Skeletal muscle satellite cell (primary cell): ENCODE measurements around the gene HKDC1.
A peak's percentile ranks its signal among the peaks of the same experiment; 100 is the strongest.

Source experiments
- H3K27me3 ChIP-seq: 2 replicates; pipeline ENCODE4 v1.7.0; 2013; ENCODE audit warnings: low read length; ENCODE audit not compliant: control insufficient read depth, insufficient read depth
- H3K36me3 ChIP-seq: 2 replicates; pipeline ENCODE4 v1.7.0; 2013; ENCODE audit warnings: mild to moderate bottlenecking, control low read depth, low read length; ENCODE audit not compliant: insufficient read depth
- H3K4me1 ChIP-seq: 2 replicates; pipeline ENCODE4 v1.7.0; 2013; ENCODE audit warnings: low read length; ENCODE audit not compliant: control insufficient read depth, insufficient read depth
- H3K4me2 ChIP-seq: 2 replicates; pipeline ENCODE4 v1.7.0; 2013; ENCODE audit warnings: mild to moderate bottlenecking, low read length
- H3K4me3 ChIP-seq: 2 replicates; pipeline ENCODE4 v1.7.0; 2013; ENCODE audit warnings: low read length
- H3K9ac ChIP-seq: 2 replicates; pipeline ENCODE4 v1.7.0; 2013; ENCODE audit warnings: mild to moderate bottlenecking, low read depth, low read length, moderate library complexity
- H3K9me3 ChIP-seq: replicated peaks from 2 replicates; pipeline ENCODE4 v1.7.0; 2013; ENCODE audit warnings: mild to moderate bottlenecking, control low read depth, low read length

HKDC1 gene

GRCh38 chr10:69201045-69201444 lies 19.1 kb upstream of the HKDC1 start:
- no peaks in the 10 kb centered on the region for H3K4me1 ChIP-seq
- H3K4me2 ChIP-seq: no peak overlapping the region
- no peaks in the 10 kb centered on the region for H3K9me3 ChIP-seq
- H3K36me3 ChIP-seq: peaks cover 28% of the 10 kb centered on the region
- H3K9ac ChIP-seq: no peak overlapping the region
- no peak overlapping the region for H3K4me3 ChIP-seq
- H3K27me3 ChIP-seq: no peaks in the 10 kb centered on the region

- H3K9ac ChIP-seq: no peak overlapping the region
- no peak overlapping the region for H3K4me2 ChIP-seq
- H3K4me1 ChIP-seq: no peaks in the 10 kb centered on the region
- no peak overlapping the region for H3K4me3 ChIP-seq
- no peaks in the 10 kb centered on the region for H3K9me3 ChIP-seq
- H3K27me3 ChIP-seq: no peaks in the 10 kb centered on the region
- peaks cover 37% of the 10 kb centered on the region for H3K36me3 ChIP-seq
Measured at GRCh38 chr10:69202332-69202731, 17.8 kb upstream of the HKDC1 start.

- Histone ChIP-seq H3K9me3 (no peaks in the 10 kb centered on the region), H3K36me3 (peaks cover 36% of the 10 kb centered on the region), H3K4me2 (no peak overlapping the region), H3K4me1 (no peaks in the 10 kb centered on the region), H3K27me3 (no peaks in the 10 kb centered on the region), H3K4me3 (no peak overlapping the region), H3K9ac (no peak overlapping the region)
Measured at GRCh38 chr10:69208761-69209160, 11.4 kb upstream of the HKDC1 start.

GRCh38 chr10:69209787-69210484 lies 10.2 kb upstream of the HKDC1 start:
- no peak overlapping the region for H3K4me2 ChIP-seq
- H3K9ac ChIP-seq: no peak overlapping the region
- H3K4me3 ChIP-seq: no peak overlapping the region
- no peaks in the 10 kb centered on the region for H3K9me3 ChIP-seq
- peaks cover 35% of the 10 kb centered on the region for H3K36me3 ChIP-seq
- no peaks in the 10 kb centered on the region for H3K4me1 ChIP-seq
- H3K27me3 ChIP-seq: no peaks in the 10 kb centered on the region

- peaks cover 26% of the 10 kb centered on the region for H3K36me3 ChIP-seq
- no peak overlapping the region for H3K4me3 ChIP-seq
- no peaks in the 10 kb centered on the region for H3K27me3 ChIP-seq
- H3K9ac ChIP-seq: no peak overlapping the region
- H3K4me2 ChIP-seq: no peak overlapping the region
- peaks cover 5% of the 10 kb centered on the region for H3K4me1 ChIP-seq
- no peaks in the 10 kb centered on the region for H3K9me3 ChIP-seq
Measured at GRCh38 chr10:69211104-69211503, 9.0 kb upstream of the HKDC1 start.

- Histone ChIP-seq H3K4me1 (peaks cover 5% of the 10 kb centered on the region), H3K9me3 (no peaks in the 10 kb centered on the region), H3K27me3 (no peaks in the 10 kb centered on the region), H3K4me3 (no peak overlapping the region), H3K9ac (no peak overlapping the region), H3K36me3 (peaks cover 22% of the 10 kb centered on the region), H3K4me2 (no peak overlapping the region)
Measured at GRCh38 chr10:69211524-69211923, 8.6 kb upstream of the HKDC1 start.

GRCh38 chr10:69213591-69214311 lies 6.4 kb upstream of the HKDC1 start:
- H3K36me3 ChIP-seq: peaks cover 4% of the 10 kb centered on the region
- H3K27me3 ChIP-seq: no peaks in the 10 kb centered on the region
- H3K4me1 ChIP-seq: peaks cover 6% of the 10 kb centered on the region
- H3K4me2 ChIP-seq: no peak overlapping the region
- no peaks in the 10 kb centered on the region for H3K9me3 ChIP-seq
- no peak overlapping the region for H3K9ac ChIP-seq
- H3K4me3 ChIP-seq: no peak overlapping the region

- H3K4me3 ChIP-seq: no peak overlapping the region
Measured at GRCh38 chr10:69214666-69215131, 5.4 kb upstream of the HKDC1 start.

GRCh38 chr10:69215405-69216171 lies 4.5 kb upstream of the HKDC1 start:
- Histone ChIP-seq H3K4me2 (peak overlapping the region; percentile 53), H3K36me3 (no peaks in the 10 kb centered on the region), H3K9ac (no peak overlapping the region), H3K9me3 (no peaks in the 10 kb centered on the region), H3K4me1 (peaks cover 10% of the 10 kb centered on the region), H3K4me3 (no peak overlapping the region), H3K27me3 (no peaks in the 10 kb centered on the region)

More at GRCh38 chr10:69214666-69215131, 5.4 kb upstream of the HKDC1 start:
- Histone ChIP-seq H3K4me2 (no peak overlapping the region), H3K9me3 (no peaks in the 10 kb centered on the region), H3K36me3 (no peaks in the 10 kb centered on the region), H3K9ac (no peak overlapping the region), H3K4me1 (peaks cover 10% of the 10 kb centered on the region), H3K27me3 (no peaks in the 10 kb centered on the region)

GRCh38 chr10:69216577-69217118 lies 3.5 kb upstream of the HKDC1 start:
- no peaks in the 10 kb centered on the region for H3K36me3 ChIP-seq
- peaks cover 10% of the 10 kb centered on the region for H3K4me1 ChIP-seq
- H3K9ac ChIP-seq: no peak overlapping the region
- no peaks in the 10 kb centered on the region for H3K9me3 ChIP-seq
- H3K27me3 ChIP-seq: no peaks in the 10 kb centered on the region
- H3K4me2 ChIP-seq: no peak overlapping the region
- H3K4me3 ChIP-seq: no peak overlapping the region

- H3K4me3 ChIP-seq: no peak overlapping the region
- no peaks in the 10 kb centered on the region for H3K9me3 ChIP-seq
- no peak overlapping the region for H3K9ac ChIP-seq
- peaks cover 10% of the 10 kb centered on the region for H3K4me1 ChIP-seq
- H3K36me3 ChIP-seq: no peaks in the 10 kb centered on the region
- H3K4me2 ChIP-seq: no peak overlapping the region
- H3K27me3 ChIP-seq: no peaks in the 10 kb centered on the region
Measured at GRCh38 chr10:69217119-69217754, 2.9 kb upstream of the HKDC1 start.
